Measurements from ENCODE around the gene ARFGEF2. TPM values are rescaled to one million over a fixed set of nuclear protein-coding genes. Genes with fewer than 3 reads are reported as not detected.
"Not testable (repeated sequence)": the region's sequence is repeated elsewhere in the genome, so short reads cannot be mapped to it uniquely, and the experiment has no call there.

The ARFGEF2 gene
- total RNA-seq, 4 donors from 2014 or later = 34.7 to 36.2 (median 35.2) TPM

- no peak for ATAC-seq (ENCODE audit: low FRiP score)
- no peak for DNase-seq (ENCODE audit: low spot score)
- no peak for TF ChIP-seq CTCF (IDR thresholded peaks at IDR 0.05)
Measured at GRCh38 chr20:48971956-48972355, 50.4 kb downstream of the ARFGEF2 start.

- no peak for DNase-seq (ENCODE audit: low spot score)
- TF ChIP-seq CTCF (IDR thresholded peaks at IDR 0.05) = no peak
- no peak for ATAC-seq (ENCODE audit: low FRiP score)
Measured at GRCh38 chr20:48972816-48973215, 51.3 kb downstream of the ARFGEF2 start.

- no peak for TF ChIP-seq CTCF (IDR thresholded peaks at IDR 0.05)
- no peak for DNase-seq (ENCODE audit: low spot score)
- ATAC-seq (ENCODE audit: low FRiP score) = no peak
Measured at GRCh38 chr20:48975955-48976354, 54.4 kb downstream of the ARFGEF2 start.

- not testable (repeated sequence) for DNase-seq (ENCODE audit: low spot score)
Measured at GRCh38 chr20:48979980-48980379, 58.5 kb downstream of the ARFGEF2 start.

GRCh38 chr20:48983423-48984400 lies 62.2 kb downstream of the ARFGEF2 start:
- no peak for TF ChIP-seq CTCF (IDR thresholded peaks at IDR 0.05)
- ATAC-seq (ENCODE audit: low FRiP score) (peak; percentile 76), DNase-seq (ENCODE audit: low spot score) (no peak)

More at GRCh38 chr20:48979980-48980379, 58.5 kb downstream of the ARFGEF2 start:
- ATAC-seq (ENCODE audit: low FRiP score) = not testable (repeated sequence)

- ATAC-seq (ENCODE audit: low FRiP score) (no peak), DNase-seq (ENCODE audit: low spot score) (no peak)
- no peak for TF ChIP-seq CTCF (IDR thresholded peaks at IDR 0.05)
Measured at GRCh38 chr20:48984575-48985219, 63.2 kb downstream of the ARFGEF2 start.

- no peak for DNase-seq (ENCODE audit: low spot score)
- no peak for TF ChIP-seq CTCF (IDR thresholded peaks at IDR 0.05)
- ATAC-seq (ENCODE audit: low FRiP score) = no peak
Measured at GRCh38 chr20:48986899-48987298, 65.4 kb downstream of the ARFGEF2 start.
